Brain microvascular endothelial cell (primary cell): ENCODE measurements around the gene MYADML2.

Source experiments
- DNase-seq: peaks from one replicate; pipeline ENCODE4 v3.0.0-alpha.2; 2020
- H3K27ac ChIP-seq: fragments of 250-450 bp; sonication (Bioruptor Pico); 2 replicates; pipeline ENCODE4 v1.5.1; 2020; ENCODE audit warnings: mild to moderate bottlenecking, moderate library complexity
- H3K27me3 ChIP-seq: fragments of 250-450 bp; sonication (Bioruptor Pico); replicated peaks from 2 replicates; pipeline ENCODE4 v1.5.1; 2020; ENCODE audit warnings: mild to moderate bottlenecking
- H3K36me3 ChIP-seq: fragments of 250-450 bp; sonication (Bioruptor Pico); replicated peaks from 2 replicates; pipeline ENCODE4 v1.5.1; 2020; ENCODE audit warnings: mild to moderate bottlenecking
- H3K4me3 ChIP-seq: 2 replicates; pipeline ENCODE4 v1.5.1; 2011; ENCODE audit warnings: low read depth, mild to moderate bottlenecking, control low read depth, low read length, moderate library complexity
- CTCF ChIP-seq: IDR thresholded peaks from 2 replicates; pipeline ENCODE4 v1.5.1; 2011; ENCODE audit warnings: low read depth, mild to moderate bottlenecking, moderate library complexity, low read length, control low read depth, inconsistent platforms; ENCODE audit errors: missing control alignments
- in situ Hi-C: cut with HindIII; loops from 2 replicates; pipeline ENCODE4 v1.10.0; 2017; ENCODE audit warnings: low sequenced_read_pairs, low pct_ligation_motif_present

MYADML2 gene

DNA sequence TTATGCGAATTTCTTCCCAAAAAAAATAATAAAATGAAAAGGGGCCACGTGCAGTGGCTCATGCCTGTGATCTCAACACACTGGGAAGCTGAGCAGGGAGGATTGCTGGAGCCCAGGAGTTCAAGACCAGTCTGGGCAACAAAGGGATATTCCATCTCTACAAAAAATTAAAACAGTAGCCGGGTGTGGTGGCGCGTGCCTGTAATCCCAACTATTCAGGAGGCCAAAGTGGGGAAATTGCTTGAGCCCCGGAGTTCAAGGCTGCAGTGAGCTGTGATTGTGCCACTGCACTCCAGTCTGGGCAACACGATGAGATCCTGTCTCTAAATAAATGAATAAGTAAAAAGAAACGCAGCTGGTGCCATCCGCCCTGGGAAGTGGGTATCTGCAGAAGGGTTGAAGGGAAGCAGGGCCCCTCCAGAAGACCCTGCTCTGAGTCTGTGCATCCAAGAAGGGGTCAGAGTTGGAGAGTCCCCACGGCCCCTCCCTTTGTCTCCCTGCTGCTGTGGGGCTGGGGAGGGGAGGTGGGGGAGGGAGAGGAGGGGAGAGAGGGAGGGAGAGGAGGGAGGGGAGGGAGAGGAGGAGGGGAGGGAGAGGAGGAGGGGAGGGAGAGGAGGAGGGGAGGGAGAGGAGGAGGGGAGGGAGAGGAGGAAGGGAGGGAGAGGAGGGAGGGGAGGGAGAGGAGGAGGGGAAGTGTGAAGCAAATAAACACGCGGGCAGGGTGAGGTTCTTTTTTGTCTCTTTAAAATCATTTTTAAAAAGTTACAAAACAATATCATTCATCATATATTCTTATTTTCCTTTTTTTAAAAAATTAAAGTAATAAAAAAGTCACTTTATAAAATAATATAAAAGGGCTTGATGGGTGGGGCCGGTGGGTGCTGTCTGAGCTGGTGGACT, 5.0 kb upstream of the MYADML2 start:
- Histone ChIP-seq H3K4me3 (no peak overlapping the region), H3K27ac (no peak overlapping the region), H3K36me3 (no peaks in the 10 kb centered on the region), H3K27me3 (peaks cover 2% of the 10 kb centered on the region)
- in situ Hi-C loops = no loop called here
- no peak for TF ChIP-seq CTCF
- DNase-seq = no peak

GRCh38 chr17:81950501-81950900, 3.5 kb upstream of the MYADML2 start:
- DNase-seq = no peak
- in situ Hi-C loops = no loop called here
- Histone ChIP-seq H3K4me3 (no peak overlapping the region), H3K36me3 (no peaks in the 10 kb centered on the region), H3K27ac (no peak overlapping the region), H3K27me3 (peaks cover 2% of the 10 kb centered on the region)
- no peak for TF ChIP-seq CTCF

DNA sequence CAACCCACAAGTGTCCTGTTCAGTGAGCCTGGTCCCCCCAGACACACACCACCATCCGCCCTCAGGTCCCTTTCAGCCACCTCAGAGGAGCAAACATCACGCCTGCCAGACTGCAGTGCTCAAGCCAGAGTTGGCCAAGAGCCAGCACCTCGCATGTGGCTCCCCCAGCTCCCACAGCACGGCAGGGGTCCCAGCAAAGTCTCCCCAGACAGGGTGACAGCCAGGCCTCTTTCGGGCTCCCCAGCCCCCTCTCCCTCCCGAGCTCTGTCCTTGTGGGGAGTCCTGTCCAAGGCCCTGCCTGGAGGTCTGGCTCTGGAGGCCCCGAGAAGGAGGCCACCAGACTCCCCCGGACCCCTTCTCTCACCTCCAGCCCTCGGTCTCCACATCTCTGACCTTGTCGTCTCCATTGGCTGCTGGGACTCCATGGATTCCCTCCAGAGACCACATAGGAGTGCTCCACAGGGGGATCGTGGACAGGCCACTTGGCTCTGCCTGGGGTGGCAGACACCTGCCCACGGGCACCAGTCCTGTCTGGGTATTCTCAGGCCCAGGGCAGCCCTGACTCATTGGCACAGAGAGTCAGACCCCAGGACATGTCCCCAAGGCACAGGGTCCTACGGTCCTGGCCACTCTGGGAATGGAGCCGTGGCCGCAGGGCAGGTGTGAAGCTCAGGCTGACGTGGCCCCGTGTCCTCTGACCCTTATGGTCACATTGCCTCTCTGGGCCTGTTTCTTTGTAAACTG, 1.8 kb upstream of the MYADML2 start:
- in situ Hi-C loops = no loop called here
- peaks cover 2% of the 10 kb centered on the region for H3K27me3 ChIP-seq
- H3K36me3 ChIP-seq = no peaks in the 10 kb centered on the region
- no peak overlapping the region for H3K4me3 ChIP-seq
- TF ChIP-seq CTCF = no peak
- no peak for DNase-seq
- H3K27ac ChIP-seq = no peak overlapping the region

GRCh38 chr17:81944858-81945257, 2.2 kb downstream of the MYADML2 start:
- Histone ChIP-seq H3K27me3 (peaks cover 6% of the 10 kb centered on the region), H3K27ac (no peak overlapping the region), H3K4me3 (no peak overlapping the region), H3K36me3 (no peaks in the 10 kb centered on the region)
- in situ Hi-C loops = no loop called here
- TF ChIP-seq CTCF = no peak
- no peak for DNase-seq

DNA sequence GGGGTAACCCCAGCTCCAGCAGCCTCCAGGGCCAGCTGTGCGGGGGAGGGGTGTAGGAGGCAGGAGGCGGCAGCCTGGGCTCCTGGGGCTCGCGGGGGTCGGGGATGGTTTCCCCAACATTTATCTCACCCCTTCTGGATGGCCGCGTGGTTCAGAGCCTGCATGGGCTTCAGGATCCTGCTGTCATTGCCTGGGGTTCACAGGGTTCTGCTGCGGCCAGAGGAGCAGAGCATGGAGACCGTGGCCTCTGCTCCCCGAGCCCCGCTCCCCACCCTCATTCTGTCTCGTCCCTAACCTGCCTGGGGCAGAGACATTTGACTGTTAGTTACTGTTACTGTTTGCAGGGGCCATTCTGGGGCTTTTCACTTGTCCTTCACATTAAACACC, 4.9 kb downstream of the MYADML2 start:
- H3K27ac ChIP-seq = no peak overlapping the region
- TF ChIP-seq CTCF = no peak
- DNase-seq = no peak
- peaks cover 6% of the 10 kb centered on the region for H3K27me3 ChIP-seq
- in situ Hi-C loops = no loop called here
- H3K36me3 ChIP-seq = no peaks in the 10 kb centered on the region
- no peak overlapping the region for H3K4me3 ChIP-seq
